Cardiac muscle cell (in vitro differentiated cells and primary cell): ENCODE results near the gene RFX3. TPM values are rescaled to one million over a fixed set of nuclear protein-coding genes. Genes with fewer than 3 reads are reported as not detected.

Source experiments
- DNase-seq, 2 donors: peaks; one replicate each; pipeline versions ENCODE4 v3.0.0 to v3.0.0-alpha.2; 2010 to 2017; ENCODE audit warnings: low read depth in 1 of 2, low spot score in 1 of 2
- H3K27ac ChIP-seq: fragments of 200-600 bp; sonication (generic); 2 replicates; pipeline ENCODE4 v1.5.1; 2016
- H3K27me3 ChIP-seq: fragments of 200-600 bp; sonication (generic); 2 replicates; pipeline ENCODE4 v1.6.0; 2016; ENCODE audit warnings: control low read depth
- H3K36me3 ChIP-seq: fragments of 200-600 bp; sonication (generic); 2 replicates; pipeline ENCODE4 v1.5.1; 2016; ENCODE audit warnings: control low read depth
- H3K4me1 ChIP-seq: fragments of 200-600 bp; sonication (generic); 2 replicates; pipeline ENCODE4 v1.8.1; 2017; ENCODE audit warnings: low read depth, mild to moderate bottlenecking, mixed run types
- H3K4me3 ChIP-seq: fragments of 200-600 bp; sonication (generic); 2 replicates; pipeline ENCODE4 v1.5.1; 2016; ENCODE audit warnings: mild to moderate bottlenecking
- H3K9me3 ChIP-seq: fragments of 200-600 bp; sonication (generic); 2 replicates; pipeline ENCODE4 v1.5.1; 2017; ENCODE audit warnings: low read depth, mild to moderate bottlenecking, control low read depth
- CTCF ChIP-seq: IDR thresholded peaks from 2 replicates; pipeline ENCODE4 v1.5.1; 2012; ENCODE audit warnings: low read depth, mild to moderate bottlenecking, low read length
- polyA plus RNA-seq: library from polyadenylated mRNA; unstranded; fragments of >200 nt; fragmentation: Nextera tagmentation; extraction: Ambion mirVana; gene quantifications from 2 replicates; pipeline ENCODE4 v1.2.1, GENCODE V29; 2016
- total RNA-seq: library from RNA; depleted of rRNA; stranded (reverse); fragments of >200 nt; gene quantifications from 2 replicates; pipeline ENCODE4 v1.2.3, GENCODE V29; 2016

The RFX3 gene
- total and polyA plus RNA-seq, 2 experiments from 2014 or later = 6.3 to 9.9 TPM

GRCh38 chr9:3441197-3441816, 84.5 kb downstream of the RFX3 start:
- Histone ChIP-seq H3K9me3 (no peaks in the 10 kb centered on the region), H3K4me1 (peaks cover 16% of the 10 kb centered on the region), H3K27ac (no peak overlapping the region), H3K4me3 (no peak overlapping the region), H3K27me3 (no peaks in the 10 kb centered on the region), H3K36me3 (no peaks in the 10 kb centered on the region)
- peak; percentile 72 for TF ChIP-seq CTCF
- peak; percentile 66 to 86 for DNase-seq

GRCh38 chr9:3436629-3437420, 89.0 kb downstream of the RFX3 start:
- Histone ChIP-seq H3K9me3 (no peaks in the 10 kb centered on the region), H3K4me3 (no peak overlapping the region), H3K36me3 (no peaks in the 10 kb centered on the region), H3K27me3 (no peaks in the 10 kb centered on the region), H3K27ac (no peak overlapping the region), H3K4me1 (peaks cover 19% of the 10 kb centered on the region)
- no peak for TF ChIP-seq CTCF
- DNase-seq = peak in 1 of 2 donors; percentile 30

GRCh38 chr9:3435732-3436131, 90.1 kb downstream of the RFX3 start:
- H3K27me3 ChIP-seq = no peaks in the 10 kb centered on the region
- H3K27ac ChIP-seq = no peak overlapping the region
- no peaks in the 10 kb centered on the region for H3K9me3 ChIP-seq
- peaks cover 19% of the 10 kb centered on the region for H3K4me1 ChIP-seq
- no peak for TF ChIP-seq CTCF
- H3K36me3 ChIP-seq = no peaks in the 10 kb centered on the region
- DNase-seq = no peak
- H3K4me3 ChIP-seq = no peak overlapping the region

- no peaks in the 10 kb centered on the region for H3K36me3 ChIP-seq
- H3K4me1 ChIP-seq = peaks cover 19% of the 10 kb centered on the region
- no peak overlapping the region for H3K27ac ChIP-seq
- H3K4me3 ChIP-seq = no peak overlapping the region
- DNase-seq = peak in 1 of 2 donors; percentile 90
- H3K9me3 ChIP-seq = no peaks in the 10 kb centered on the region
- no peaks in the 10 kb centered on the region for H3K27me3 ChIP-seq
- no peak for TF ChIP-seq CTCF
Observed at GRCh38 chr9:3434594-3434993, 91.2 kb downstream of the RFX3 start.

GRCh38 chr9:3433754-3434153, 92.0 kb downstream of the RFX3 start:
- Histone ChIP-seq H3K27me3 (no peaks in the 10 kb centered on the region), H3K4me1 (peaks cover 19% of the 10 kb centered on the region), H3K36me3 (no peaks in the 10 kb centered on the region), H3K9me3 (no peaks in the 10 kb centered on the region), H3K4me3 (no peak overlapping the region), H3K27ac (no peak overlapping the region)
- no peak for DNase-seq
- TF ChIP-seq CTCF = no peak
